Fibroblast of mammary gland (primary cell): ENCODE data around the gene TCIRG1.

Experiments used
- DNase-seq: peaks from one replicate; pipeline ENCODE4 v3.0.0-alpha.2; 2010; ENCODE audit warnings: low read depth
- H3K4me3 ChIP-seq: 2 replicates; pipeline ENCODE4 v1.5.1; 2011; ENCODE audit warnings: low read depth, mild to moderate bottlenecking, low read length, moderate library complexity; ENCODE audit not compliant: control insufficient read depth
- TF ChIP-seq, protein P1 (sequence below): conservative IDR thresholded peaks from 2 replicates; pipeline ENCODE4 v1.5.1; 2011; ENCODE audit warnings: low read depth, low read length, inconsistent platforms; ENCODE audit not compliant: control insufficient read depth, insufficient read depth

Gene TCIRG1

GRCh38 chr11:68003846-68004550 is 34.8 kb upstream of the TCIRG1 start, which contains the start of gene UNC93B1:
UNC93B1 (minus strand) TSS chr11:68004097; CDS start chr11:68004043, 54 bp downstream.
- DNase-seq: peak; percentile 71
- TF ChIP-seq, protein P1, sequence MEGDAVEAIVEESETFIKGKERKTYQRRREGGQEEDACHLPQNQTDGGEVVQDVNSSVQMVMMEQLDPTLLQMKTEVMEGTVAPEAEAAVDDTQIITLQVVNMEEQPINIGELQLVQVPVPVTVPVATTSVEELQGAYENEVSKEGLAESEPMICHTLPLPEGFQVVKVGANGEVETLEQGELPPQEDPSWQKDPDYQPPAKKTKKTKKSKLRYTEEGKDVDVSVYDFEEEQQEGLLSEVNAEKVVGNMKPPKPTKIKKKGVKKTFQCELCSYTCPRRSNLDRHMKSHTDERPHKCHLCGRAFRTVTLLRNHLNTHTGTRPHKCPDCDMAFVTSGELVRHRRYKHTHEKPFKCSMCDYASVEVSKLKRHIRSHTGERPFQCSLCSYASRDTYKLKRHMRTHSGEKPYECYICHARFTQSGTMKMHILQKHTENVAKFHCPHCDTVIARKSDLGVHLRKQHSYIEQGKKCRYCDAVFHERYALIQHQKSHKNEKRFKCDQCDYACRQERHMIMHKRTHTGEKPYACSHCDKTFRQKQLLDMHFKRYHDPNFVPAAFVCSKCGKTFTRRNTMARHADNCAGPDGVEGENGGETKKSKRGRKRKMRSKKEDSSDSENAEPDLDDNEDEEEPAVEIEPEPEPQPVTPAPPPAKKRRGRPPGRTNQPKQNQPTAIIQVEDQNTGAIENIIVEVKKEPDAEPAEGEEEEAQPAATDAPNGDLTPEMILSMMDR: no peak
- H3K4me3 ChIP-seq: peak within 1 kb of the TSS; percentile 48

GRCh38 chr11:68004551-68005335 is 34.1 kb upstream of the TCIRG1 start:
- DNase-seq: no peak
- peak overlapping the region; percentile 48 for H3K4me3 ChIP-seq
- TF ChIP-seq, protein P1: no peak

DNA sequence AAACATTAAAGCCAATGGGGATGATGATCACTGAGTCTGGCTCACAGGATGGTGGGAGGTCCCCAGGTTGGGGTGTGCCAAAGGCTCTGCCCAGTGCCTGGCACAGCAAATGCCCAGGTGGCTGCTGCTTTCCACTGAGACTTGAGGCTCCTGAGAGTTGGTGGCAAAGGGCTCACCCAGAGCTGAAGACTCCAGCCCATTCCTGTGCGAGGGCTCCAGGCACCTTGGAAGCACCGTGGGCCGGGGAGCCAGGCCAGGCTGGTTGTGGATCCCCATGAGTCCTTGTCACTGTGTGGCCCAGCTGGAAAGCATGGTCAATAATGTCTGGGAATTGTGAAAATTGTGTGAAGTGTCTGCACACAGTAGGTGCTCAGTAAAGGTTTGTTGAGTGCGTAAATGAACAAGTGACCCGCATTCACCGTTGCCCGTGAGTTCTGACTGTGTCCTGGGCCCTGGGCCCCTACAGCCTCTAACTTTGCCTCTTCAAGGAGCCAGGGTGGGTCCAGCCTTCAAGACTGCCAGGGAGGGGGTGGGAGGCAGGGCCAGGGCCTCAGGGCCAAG is 32.1 kb upstream of the TCIRG1 start:
- DNase-seq: no peak
- no peak overlapping the region for H3K4me3 ChIP-seq
- TF ChIP-seq, protein P1: no peak

- no peak for DNase-seq
- no peak overlapping the region for H3K4me3 ChIP-seq
- TF ChIP-seq, protein P1: no peak
Observed at GRCh38 chr11:68007498-68008380, 31.1 kb upstream of the TCIRG1 start.

- DNase-seq: no peak
- H3K4me3 ChIP-seq: no peak overlapping the region
- TF ChIP-seq, protein P1: no peak
Observed at GRCh38 chr11:68008381-68009337, 30.2 kb upstream of the TCIRG1 start.
